ENCODE data around the gene TXNL4B.

TXNL4B gene

GRCh38 chr16:72124148-72124547 is 30.7 kb upstream of the TXNL4B start:
- TF ChIP-seq POLR2AphosphoS5 (IDR thresholded peaks at IDR 0.05; ENCODE audit: low read depth, low read length) (no peak), TAF1 (IDR thresholded peaks at IDR 0.05; ENCODE audit: borderline replicate concordance, insufficient read depth, low read length) (no peak), FOXP2 (optimal IDR thresholded peaks at IDR 0.05; ENCODE audit: borderline replicate concordance, extremely low read depth, extremely low read length, insufficient read depth) (no peak), REST (IDR thresholded peaks at IDR 0.05; ENCODE audit: insufficient read depth in 1 of 2, low read depth in 2 of 2, low read length in 2 of 2) (no peak), SIN3A (IDR thresholded peaks at IDR 0.05; ENCODE audit: borderline replicate concordance, insufficient read depth, low read length) (no peak)

- TF ChIP-seq TAF1 (IDR thresholded peaks at IDR 0.05; ENCODE audit: borderline replicate concordance, insufficient read depth, low read length) (no peak), FOXP2 (optimal IDR thresholded peaks at IDR 0.05; ENCODE audit: borderline replicate concordance, extremely low read depth, extremely low read length, insufficient read depth) (no peak)
Observed at GRCh38 chr16:72123426-72123825, 30.0 kb upstream of the TXNL4B start.

DNA sequence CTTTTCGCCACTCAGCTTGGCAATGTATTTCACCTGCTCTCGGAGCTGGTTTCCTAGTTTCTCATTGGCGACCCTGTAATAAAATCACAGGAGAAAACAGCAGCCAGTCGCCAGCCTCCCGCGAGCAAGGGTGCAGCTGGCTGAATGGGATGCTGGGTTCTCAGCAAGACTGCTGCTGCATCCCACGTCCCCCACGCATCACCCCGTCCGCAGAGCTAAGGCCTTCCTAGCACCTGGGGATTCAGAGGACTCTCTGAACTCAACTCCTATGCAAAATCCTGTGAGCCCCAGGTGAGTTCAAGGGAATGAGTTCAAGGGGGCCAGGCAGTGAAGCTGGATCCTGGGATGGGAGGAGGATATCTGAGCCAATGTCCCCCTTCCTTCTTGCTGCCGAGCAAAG is 29.5 kb upstream of the TXNL4B start:
- TF ChIP-seq TAF1 (IDR thresholded peaks at IDR 0.05; ENCODE audit: borderline replicate concordance, insufficient read depth, low read length) (no peak), FOXP2 (optimal IDR thresholded peaks at IDR 0.05; ENCODE audit: borderline replicate concordance, extremely low read depth, extremely low read length, insufficient read depth) (no peak), REST (IDR thresholded peaks at IDR 0.05; ENCODE audit: insufficient read depth in 1 of 2, low read depth in 2 of 2, low read length in 2 of 2) (no peak), SIN3A (IDR thresholded peaks at IDR 0.05; ENCODE audit: borderline replicate concordance, insufficient read depth, low read length) (no peak), POLR2AphosphoS5 (IDR thresholded peaks at IDR 0.05; ENCODE audit: low read depth, low read length) (no peak)

GRCh38 chr16:72122308-72122707 is 28.9 kb upstream of the TXNL4B start:
- no peak for TF ChIP-seq TAF1 (IDR thresholded peaks at IDR 0.05; ENCODE audit: borderline replicate concordance, insufficient read depth, low read length)
- TF ChIP-seq REST (IDR thresholded peaks at IDR 0.05; ENCODE audit: insufficient read depth in 1 of 2, low read depth in 2 of 2, low read length in 2 of 2) = no peak

- TF ChIP-seq FOXP2 (optimal IDR thresholded peaks at IDR 0.05; ENCODE audit: borderline replicate concordance, extremely low read depth, extremely low read length, insufficient read depth) = no peak
- TF ChIP-seq TAF1 (IDR thresholded peaks at IDR 0.05; ENCODE audit: borderline replicate concordance, insufficient read depth, low read length) = no peak
- TF ChIP-seq POLR2AphosphoS5 (IDR thresholded peaks at IDR 0.05; ENCODE audit: low read depth, low read length) = no peak
- no peak for TF ChIP-seq REST (IDR thresholded peaks at IDR 0.05; ENCODE audit: insufficient read depth in 1 of 2, low read depth in 2 of 2, low read length in 2 of 2)
- TF ChIP-seq SIN3A (IDR thresholded peaks at IDR 0.05; ENCODE audit: borderline replicate concordance, insufficient read depth, low read length) = no peak
Observed at GRCh38 chr16:72120026-72120425, 26.6 kb upstream of the TXNL4B start.
